Suprapubic skin (tissue), 4 donors: ENCODE data around the gene RNU1-4.
"Not testable (repeated sequence)": the region's sequence is repeated elsewhere in the genome, so short reads cannot be mapped to it uniquely, and the experiment has no call there.

Source experiments
- EP300 ChIP-seq: sonication (generic); formaldehyde crosslinking; IDR thresholded peaks from one replicate; pipeline ENCODE4 v1.6.1; 2017; ENCODE audit warnings: antibody characterized with exemption
- POLR2A ChIP-seq, 2 donors: fragments of 450-650 bp; IDR thresholded peaks; one replicate each; pipeline ENCODE4 v1.6.1; 2017; ENCODE audit warnings: antibody characterized with exemption in 2 of 2, mild to moderate bottlenecking in 2 of 2, moderate library complexity in 2 of 2
- POLR2AphosphoS5 ChIP-seq, 3 donors: sonication (generic); formaldehyde crosslinking; IDR thresholded peaks; one replicate each; pipeline ENCODE4 v1.6.1; 2017; ENCODE audit warnings: antibody characterized with exemption in 3 of 3
- TF ChIP-seq, protein P1 (sequence below), 2 donors: fragments of 200-600 bp in 1 of 2; fragments of 450-650 bp in 1 of 2; sonication (generic) in 1 of 2; IDR thresholded peaks; one replicate each; pipeline ENCODE4 v1.5.1; 2016 to 2019; ENCODE audit warnings: antibody characterized with exemption in 2 of 2, mild to moderate bottlenecking in 1 of 2, moderate library complexity in 1 of 2

DNA sequence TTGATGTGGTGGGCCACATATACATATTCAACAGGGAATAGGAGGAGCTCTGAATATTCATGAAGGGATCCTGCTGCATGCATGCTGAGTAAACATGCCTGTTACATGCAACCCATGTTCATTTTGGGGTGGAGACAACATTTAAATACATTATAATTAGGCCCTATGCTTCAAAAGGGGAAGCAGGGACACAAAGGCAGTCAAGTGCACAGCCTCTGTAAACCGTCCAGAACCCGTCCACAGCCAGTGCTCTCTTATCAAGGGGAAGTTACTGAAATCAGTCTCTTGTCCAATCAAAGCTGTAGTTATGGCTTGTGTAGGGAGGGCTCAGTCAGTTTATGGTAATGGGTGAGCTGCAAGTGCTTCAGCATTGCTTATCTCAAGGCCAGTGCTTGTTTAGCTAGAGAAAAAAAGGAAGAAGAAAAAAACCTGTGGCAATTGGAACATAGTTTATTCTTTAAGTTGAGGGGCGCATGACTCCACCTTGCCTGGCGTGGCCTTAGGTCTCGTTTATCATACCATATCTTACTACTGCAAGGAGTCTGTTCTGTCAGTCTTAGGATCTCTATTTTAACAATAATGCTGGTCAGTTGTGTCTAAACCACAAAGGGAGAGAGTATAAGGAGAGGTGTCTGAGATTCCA, 7.9 kb upstream of the RNU1-4 start:
- TF ChIP-seq, protein P1, sequence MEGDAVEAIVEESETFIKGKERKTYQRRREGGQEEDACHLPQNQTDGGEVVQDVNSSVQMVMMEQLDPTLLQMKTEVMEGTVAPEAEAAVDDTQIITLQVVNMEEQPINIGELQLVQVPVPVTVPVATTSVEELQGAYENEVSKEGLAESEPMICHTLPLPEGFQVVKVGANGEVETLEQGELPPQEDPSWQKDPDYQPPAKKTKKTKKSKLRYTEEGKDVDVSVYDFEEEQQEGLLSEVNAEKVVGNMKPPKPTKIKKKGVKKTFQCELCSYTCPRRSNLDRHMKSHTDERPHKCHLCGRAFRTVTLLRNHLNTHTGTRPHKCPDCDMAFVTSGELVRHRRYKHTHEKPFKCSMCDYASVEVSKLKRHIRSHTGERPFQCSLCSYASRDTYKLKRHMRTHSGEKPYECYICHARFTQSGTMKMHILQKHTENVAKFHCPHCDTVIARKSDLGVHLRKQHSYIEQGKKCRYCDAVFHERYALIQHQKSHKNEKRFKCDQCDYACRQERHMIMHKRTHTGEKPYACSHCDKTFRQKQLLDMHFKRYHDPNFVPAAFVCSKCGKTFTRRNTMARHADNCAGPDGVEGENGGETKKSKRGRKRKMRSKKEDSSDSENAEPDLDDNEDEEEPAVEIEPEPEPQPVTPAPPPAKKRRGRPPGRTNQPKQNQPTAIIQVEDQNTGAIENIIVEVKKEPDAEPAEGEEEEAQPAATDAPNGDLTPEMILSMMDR (IDR thresholded peaks at IDR 0.05) = not testable (repeated sequence)
- not testable (repeated sequence) for TF ChIP-seq EP300; POLR2A (IDR thresholded peaks at IDR 0.05); POLR2AphosphoS5 (IDR thresholded peaks at IDR 0.05)
